Loucy (cell line): Measurements from ENCODE around the gene MRPL57.

Experiments
- CTCF ChIP-seq: fragments of 200-600 bp; sonication (generic); conservative IDR thresholded peaks from 2 replicates; pipeline ENCODE4 v1.5.1; 2014; ENCODE audit warnings: mild to moderate bottlenecking, antibody characterized with exemption, low read length
- EZH2phosphoT487 ChIP-seq: fragments of 200-600 bp; IDR thresholded peaks from 2 replicates; pipeline ENCODE4 v1.6.1; 2018; ENCODE audit warnings: antibody characterized with exemption, mild to moderate bottlenecking, moderate library complexity, borderline replicate concordance

- TF ChIP-seq CTCF (no peak), EZH2phosphoT487 (no peak)
Measured at GRCh38 chr13:21164631-21165030, 11.8 kb upstream of the MRPL57 start.
